K562 (cell line): ENCODE measurements around the gene SLC30A3. TPM values are rescaled to one million over a fixed set of nuclear protein-coding genes. Genes with fewer than 3 reads are reported as not detected.

Experiments used
- BRF2 ChIP-seq: IDR thresholded peaks from 3 replicates; pipeline ENCODE4 v1.6.1; 2011; ENCODE audit warnings: borderline replicate concordance, mild to moderate bottlenecking; ENCODE audit not compliant: insufficient read length, insufficient read depth
- CBFA2T2 ChIP-seq: fragments of 450-650 bp; conservative IDR thresholded peaks from 2 replicates; pipeline ENCODE4 v1.6.1; 2017; ENCODE audit warnings: mild to moderate bottlenecking
- CTBP1 ChIP-seq: fragments of 450-650 bp; IDR thresholded peaks from 2 replicates; pipeline ENCODE4 v1.6.1; 2016; ENCODE audit warnings: borderline replicate concordance
- E2F6 ChIP-seq, 2 experiments: IDR thresholded peaks; 2 replicates each; pipeline ENCODE4 v1.6.1; 2011; ENCODE audit warnings: borderline replicate concordance in 1 of 2, control low read depth in 1 of 2, low read depth in 1 of 2, low read length in 1 of 2, mild to moderate bottlenecking in 1 of 2, mixed read lengths in 1 of 2, moderate library complexity in 1 of 2; ENCODE audit not compliant: insufficient read depth in 1 of 2, insufficient read length in 1 of 2, poor library complexity in 1 of 2, severe bottlenecking in 1 of 2; ENCODE audit errors: extremely low read depth in 1 of 2
- ETV1 ChIP-seq: fragments of 450-650 bp; conservative IDR thresholded peaks from 2 replicates; pipeline ENCODE4 v1.6.1; 2016; ENCODE audit warnings: missing genetic modification characterization, control low read depth, low read depth, missing compliant biosample characterization
- HDAC3 ChIP-seq: fragments of 450-650 bp; IDR thresholded peaks from 2 replicates; pipeline ENCODE4 v1.6.1; 2018; ENCODE audit warnings: borderline replicate concordance, mild to moderate bottlenecking, moderate library complexity; ENCODE audit not compliant: partially characterized antibody
- HNRNPLL ChIP-seq: fragments of 200-400 bp; formaldehyde crosslinking; IDR thresholded peaks from 2 replicates; pipeline ENCODE4 v1.6.1; 2017; ENCODE audit warnings: low read length, low read depth, mild to moderate bottlenecking; ENCODE audit not compliant: poor library complexity, severe bottlenecking
- ID3 ChIP-seq, 2 experiments: fragments of 250-450 bp in 1 of 2; fragments of 450-650 bp in 1 of 2; sonication (Bioruptor Pico) in 1 of 2; IDR thresholded peaks; 2 replicates each; pipeline versions ENCODE4 v1.6.1 to v1.8.0; 2016 to 2021; ENCODE audit warnings: mild to moderate bottlenecking in 2 of 2, moderate library complexity in 2 of 2, missing compliant biosample characterization in 1 of 2, missing genetic modification characterization in 1 of 2
- IRF2 ChIP-seq: sonication (generic); formaldehyde crosslinking; IDR thresholded peaks from 2 replicates; pipeline ENCODE4 v1.8.1; 2022; ENCODE audit warnings: mild to moderate bottlenecking, missing genetic modification reagents
- KDM4B ChIP-seq, 2 experiments: fragments of 450-650 bp in 1 of 2; sonication (generic) in 1 of 2; IDR thresholded peaks; 2 replicates each; pipeline ENCODE4 v1.6.1; 2016 to 2017; ENCODE audit warnings: borderline replicate concordance in 2 of 2, antibody characterized with exemption in 1 of 2, low read depth in 1 of 2, mild to moderate bottlenecking in 1 of 2
- MEIS2 ChIP-seq: fragments of 450-650 bp; IDR thresholded peaks from 2 replicates; pipeline ENCODE4 v1.6.1; 2014; ENCODE audit warnings: mild to moderate bottlenecking; ENCODE audit not compliant: partially characterized antibody
- POLR2AphosphoS5 ChIP-seq: IDR thresholded peaks from 2 replicates; pipeline ENCODE4 v1.6.1; 2011; ENCODE audit warnings: mild to moderate bottlenecking, low read depth, low read length, moderate library complexity; ENCODE audit not compliant: control insufficient read depth, insufficient read depth
- RB1 ChIP-seq: fragments of 450-650 bp; IDR thresholded peaks from 2 replicates; pipeline ENCODE4 v1.6.1; 2017; ENCODE audit warnings: low read depth, mild to moderate bottlenecking
- RBM15 ChIP-seq: fragments of 200-400 bp; formaldehyde crosslinking; IDR thresholded peaks from 2 replicates; pipeline ENCODE4 v1.6.1; 2018; ENCODE audit warnings: mild to moderate bottlenecking, low read length, moderate library complexity; ENCODE audit not compliant: insufficient read depth
- THRA ChIP-seq: fragments of 450-650 bp; IDR thresholded peaks from 2 replicates; pipeline ENCODE4 v1.6.1; 2017; ENCODE audit warnings: mild to moderate bottlenecking, moderate library complexity
- YBX1 ChIP-seq: fragments of 450-650 bp; IDR thresholded peaks from 2 replicates; pipeline ENCODE4 v1.7.1; 2016; ENCODE audit warnings: mild to moderate bottlenecking
- ZBTB33 ChIP-seq: sonication (generic); formaldehyde crosslinking; IDR thresholded peaks from 2 replicates; pipeline ENCODE4 v1.8.1; 2023; ENCODE audit warnings: mild to moderate bottlenecking, missing genetic modification reagents
- ZFP36 ChIP-seq: fragments of 150-350 bp; IDR thresholded peaks from 2 replicates; pipeline ENCODE4 v1.6.1; 2018; ENCODE audit warnings: low read length, low read depth; ENCODE audit not compliant: partially characterized antibody
- ZNF445 ChIP-seq: fragments of 250-450 bp; sonication (Bioruptor Pico); IDR thresholded peaks from 2 replicates; pipeline ENCODE4 v1.4.0; 2020; ENCODE audit warnings: low read depth, mild to moderate bottlenecking, moderate library complexity
- ZNF717 ChIP-seq: fragments of 250-450 bp; sonication (Bioruptor Pico); IDR thresholded peaks from 2 replicates; pipeline ENCODE4 v1.5.0; 2021
- polyA plus RNA-seq, 8 experiments: library from polyadenylated mRNA; depleted of rRNA in 4 of 8; stranded (reverse) in 5 of 8; unstranded in 3 of 8; fragments of >200 nt; fragmentation: Nextera tagmentation in 2 of 8; fragmentation: Illumina TruSeq in 1 of 8; extraction: Ambion mirVana in 2 of 8; extraction: Trizol in 1 of 8; gene quantifications; 2 replicates each; pipeline versions ENCODE4 v1.2.1 to v1.2.3, GENCODE V29; 2011 to 2014; ENCODE audit warnings: inconsistent platforms in 1 of 8, missing spikeins in 1 of 8
- total RNA-seq, 7 experiments: library from RNA; depleted of rRNA in 6 of 7; stranded (reverse); fragments of >200 nt in 6 of 7; fragmentation: Illumina TruSeq in 2 of 7; extraction: Trizol in 2 of 7; gene quantifications; 2 replicates each; pipeline versions ENCODE4 v1.2.1 to v1.2.3, GENCODE V29; 2011 to 2021; ENCODE audit warnings: low replicate concordance in 1 of 7

Gene SLC30A3
- total and polyA plus RNA-seq, 9 of the 15 experiments (the other 6 are each of a cell fraction or from before 2014, with no cell fraction given): 0.03 to 2.7 (median 0.89) TPM; not detected in 1

GRCh38 chr2:27255187-27255586 is 7.7 kb downstream of the SLC30A3 start (continued):
- TF ChIP-seq E2F6 (IDR thresholded peaks at IDR 0.05; ENCODE audit: borderline replicate concordance in 1 of 2, extremely low read depth in 1 of 2, insufficient read depth in 1 of 2, insufficient read length in 1 of 2, low read depth in 1 of 2, low read length in 1 of 2, poor library complexity in 1 of 2, severe bottlenecking in 1 of 2) (no peak), ID3 (CRISPR knock-in tag; IDR thresholded peaks at IDR 0.05) (no peak), ID3 (tag; IDR thresholded peaks at IDR 0.05) (no peak), ZBTB33 (no peak), YBX1 (no peak), CBFA2T2 (peak; percentile 87), BRF2 (no peak), IRF2 (CRISPR knock-in tag) (no peak), ZNF717 (CRISPR knock-in tag) (no peak), HDAC3 (no peak), MEIS2 (no peak), HNRNPLL (no peak), KDM4B (IDR thresholded peaks at IDR 0.05; ENCODE audit: borderline replicate concordance in 2 of 2, low read depth in 1 of 2) (no peak), RBM15 (no peak), ZFP36 (peak; percentile 81), ZNF445 (CRISPR knock-in tag) (no peak), CTBP1 (peak; percentile 85; the same call in 1 of the 2 replicates), THRA (no peak), RB1 (no peak), POLR2AphosphoS5 (peak; percentile 53; the same call in 1 of the 2 replicates), ETV1 (no peak)
